Natural killer cell treated with Interleukin-12 subunit alpha and Interleukin-12 subunit beta and Interleukin-15 and Interleukin-18, amount 100 ng/mL, for 72 hours (primary cell): Measurements from ENCODE around the gene TMEM214. TPM values are rescaled to one million over a fixed set of nuclear protein-coding genes. Genes with fewer than 3 reads are reported as not detected.

Experiments used
- ATAC-seq, 2 donors: fragments of 150-1000 bp; cut with Tn5 transposase in 1 of 2; sonication (Bioruptor Pico), chemical (Tn5 transposase) in 1 of 2; 2 replicates each; pipeline ENCODE4 v1.10.0; 2021
- DNase-seq: peaks from one replicate; pipeline ENCODE4 v3.0.0; 2022; ENCODE audit warnings: low spot score
- H3K27ac Mint-ChIP-seq, 2 donors: 1 replicate in 1 of 2; 2 replicates in 1 of 2; pipeline ENCODE4 v1.8.0; 2022; ENCODE audit warnings: mixed read lengths in 2 of 2, mild to moderate bottlenecking in 1 of 2, moderate library complexity in 1 of 2
- H3K27me3 Mint-ChIP-seq, 2 donors: 1 replicate in 1 of 2; 2 replicates in 1 of 2; pipeline ENCODE4 v1.8.0; 2022; ENCODE audit warnings: mixed read lengths in 2 of 2
- H3K36me3 Mint-ChIP-seq: one replicate; pipeline ENCODE4 v1.8.0; 2022; ENCODE audit warnings: mixed read lengths
- H3K4me1 Mint-ChIP-seq, 2 donors: 1 replicate in 1 of 2; 2 replicates in 1 of 2; pipeline ENCODE4 v1.8.0; 2022; ENCODE audit warnings: low read depth in 2 of 2, mixed read lengths in 2 of 2, mild to moderate bottlenecking in 1 of 2
- H3K4me3 Mint-ChIP-seq: one replicate; pipeline ENCODE4 v1.8.0; 2022; ENCODE audit warnings: mixed read lengths
- H3K9me3 Mint-ChIP-seq: 2 replicates; pipeline ENCODE4 v1.8.0; 2022; ENCODE audit warnings: mixed read lengths
- total RNA-seq, 2 donors: library from RNA; stranded (reverse); gene quantifications; one replicate each; pipeline ENCODE4 v1.2.3, GENCODE V29; 2022

Gene TMEM214
- total RNA-seq, 2 donors from 2014 or later: 132 to 176 TPM

DNA sequence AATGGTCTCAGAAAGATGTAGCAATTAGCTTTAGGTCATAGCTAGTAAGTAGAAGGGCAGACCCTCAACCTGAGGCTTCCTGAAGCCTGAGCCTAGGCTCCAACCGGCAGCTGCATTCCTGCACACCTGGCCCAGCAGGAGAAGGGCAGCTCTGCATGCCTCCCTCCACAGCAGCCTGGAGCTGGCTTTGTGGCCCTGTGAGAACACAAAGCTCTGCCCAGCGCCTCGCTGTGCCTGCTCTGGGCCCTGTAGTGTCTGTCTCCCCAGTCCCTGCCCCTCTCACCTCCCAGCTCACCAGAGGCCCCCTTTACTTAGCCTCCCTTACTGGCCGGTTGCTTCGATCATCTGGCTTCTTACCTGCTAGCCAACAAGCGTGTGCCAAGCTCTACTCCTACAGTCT lies 6.7 kb downstream of the TMEM214 start:
- Mint-ChIP-seq H3K27me3 (no peaks in the 10 kb centered on the region), H3K36me3 (peaks cover 19% of the 10 kb centered on the region), H3K9me3 (no peaks in the 10 kb centered on the region), H3K27ac (no peak overlapping the region), H3K4me3 (no peak overlapping the region), H3K4me1 (peaks cover 12 to 16% of the 10 kb centered on the region in 2 donors)
- DNase-seq (no peak), ATAC-seq (no peak)

DNA sequence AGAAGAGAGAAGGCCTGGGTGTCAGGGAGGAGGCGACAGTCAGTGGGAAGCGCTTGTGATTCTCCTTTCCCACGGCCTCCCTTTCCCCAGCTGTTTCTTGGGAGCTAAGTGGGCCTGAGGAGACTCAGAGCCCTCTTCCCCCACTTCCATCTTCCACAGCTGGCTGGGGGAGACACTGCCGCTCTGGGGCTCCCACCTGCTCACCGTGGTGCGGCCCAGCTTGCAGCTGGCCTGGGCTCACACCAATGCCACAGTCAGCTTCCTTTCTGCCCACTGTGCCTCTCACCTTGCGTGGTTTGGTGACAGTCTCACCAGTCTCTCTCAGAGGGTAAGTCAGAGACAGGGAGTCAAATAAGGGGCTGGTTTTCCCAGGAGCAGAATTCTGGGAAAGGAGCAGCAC lies 7.1 kb downstream of the TMEM214 start:
- Mint-ChIP-seq H3K36me3 (peaks cover 19% of the 10 kb centered on the region), H3K9me3 (no peaks in the 10 kb centered on the region), H3K4me1 (peaks cover 12 to 15% of the 10 kb centered on the region in 2 donors), H3K4me3 (no peak overlapping the region), H3K27me3 (no peaks in the 10 kb centered on the region), H3K27ac (no peak overlapping the region)
- no peak for ATAC-seq
- no peak for DNase-seq

DNA sequence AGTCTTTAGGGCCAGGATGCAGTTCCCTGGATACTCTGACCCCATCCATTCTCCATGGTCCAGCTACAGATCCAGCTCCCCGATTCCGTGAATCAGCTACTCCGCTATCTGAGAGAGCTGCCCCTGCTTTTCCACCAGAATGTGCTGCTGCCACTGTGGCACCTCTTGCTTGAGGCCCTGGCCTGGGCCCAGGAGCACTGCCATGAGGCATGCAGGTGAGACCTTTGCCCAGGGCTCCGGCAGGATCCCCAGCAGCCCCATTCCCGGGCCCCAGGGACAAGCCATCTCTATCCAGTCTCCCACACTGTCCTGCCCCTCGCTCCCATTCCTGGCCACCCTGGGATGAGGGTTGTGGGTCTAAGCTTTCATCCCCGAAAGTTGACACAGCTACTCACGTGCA lies 7.5 kb downstream of the TMEM214 start:
- H3K27ac Mint-ChIP-seq: peak overlapping the region in 1 of 2 donors; percentile 73
- H3K36me3 Mint-ChIP-seq: peaks cover 19% of the 10 kb centered on the region
- H3K4me1 Mint-ChIP-seq: peaks cover 11 to 12% of the 10 kb centered on the region in 2 donors
- ATAC-seq: no peak
- DNase-seq: no peak
- no peak overlapping the region for H3K4me3 Mint-ChIP-seq
- no peaks in the 10 kb centered on the region for H3K9me3 Mint-ChIP-seq
- no peaks in the 10 kb centered on the region for H3K27me3 Mint-ChIP-seq

DNA sequence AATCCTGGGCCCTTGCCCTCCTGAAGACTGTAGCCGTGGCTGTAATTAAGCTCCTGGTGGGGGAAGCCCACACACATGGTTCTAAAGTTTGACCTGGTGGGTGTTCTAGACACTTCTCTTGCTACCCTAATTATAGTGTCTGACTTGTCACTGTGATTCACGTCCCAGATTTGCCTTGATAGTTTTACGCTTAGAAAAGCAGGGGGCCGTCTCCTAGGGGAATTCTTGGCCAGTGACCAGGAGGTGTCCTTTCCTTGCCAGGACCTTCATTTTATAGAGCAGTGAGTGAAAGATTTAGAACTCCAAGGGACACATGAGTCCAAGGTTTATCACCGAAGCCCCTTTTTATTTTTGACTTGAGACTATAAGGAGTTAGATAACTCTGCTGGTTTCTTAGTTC lies 9.0 kb downstream of the TMEM214 start:
- ATAC-seq: no peak
- no peaks in the 10 kb centered on the region for H3K27me3 Mint-ChIP-seq
- no peak overlapping the region for H3K4me3 Mint-ChIP-seq

DNA sequence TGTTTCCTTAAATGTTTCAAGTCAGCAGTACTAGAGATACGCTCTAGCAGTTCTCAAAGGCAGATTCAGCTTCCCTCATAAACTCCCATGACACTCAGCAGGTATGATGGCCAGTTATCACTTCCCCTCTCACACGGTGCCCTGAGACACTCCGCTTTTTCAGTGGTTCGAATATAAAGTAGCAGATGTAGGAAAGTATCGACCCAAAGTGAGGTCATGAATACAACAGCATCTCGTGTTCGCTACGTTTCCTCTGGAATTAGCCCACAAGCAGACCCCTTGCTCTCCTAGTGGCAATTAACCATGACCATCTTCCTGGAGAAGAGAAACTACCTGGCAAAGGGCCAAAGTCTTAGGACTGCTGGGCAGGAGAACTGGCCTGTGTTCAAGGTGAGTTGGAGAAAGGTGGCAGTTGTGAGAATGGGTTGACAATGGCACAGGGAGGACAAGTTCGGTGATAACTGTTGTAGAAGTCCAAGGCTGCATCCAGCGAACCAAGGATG lies 9.4 kb downstream of the TMEM214 start:
- ATAC-seq: no peak
- H3K4me3 Mint-ChIP-seq: no peak overlapping the region
- H3K4me1 Mint-ChIP-seq: peaks cover 9 to 12% of the 10 kb centered on the region in 2 donors
- peaks cover 19% of the 10 kb centered on the region for H3K36me3 Mint-ChIP-seq
- DNase-seq: no peak
- no peaks in the 10 kb centered on the region for H3K9me3 Mint-ChIP-seq
- peak overlapping the region; percentile 59 to 73 for H3K27ac Mint-ChIP-seq
- H3K27me3 Mint-ChIP-seq: no peaks in the 10 kb centered on the region

More for the DNA sequence above, 9.0 kb downstream of the TMEM214 start:
- Mint-ChIP-seq H3K36me3 (peaks cover 19% of the 10 kb centered on the region), H3K4me1 (peaks cover 9 to 12% of the 10 kb centered on the region in 2 donors), H3K9me3 (no peaks in the 10 kb centered on the region), H3K27ac (peak overlapping the region; percentile 59 to 73)
- no peak for DNase-seq

DNA sequence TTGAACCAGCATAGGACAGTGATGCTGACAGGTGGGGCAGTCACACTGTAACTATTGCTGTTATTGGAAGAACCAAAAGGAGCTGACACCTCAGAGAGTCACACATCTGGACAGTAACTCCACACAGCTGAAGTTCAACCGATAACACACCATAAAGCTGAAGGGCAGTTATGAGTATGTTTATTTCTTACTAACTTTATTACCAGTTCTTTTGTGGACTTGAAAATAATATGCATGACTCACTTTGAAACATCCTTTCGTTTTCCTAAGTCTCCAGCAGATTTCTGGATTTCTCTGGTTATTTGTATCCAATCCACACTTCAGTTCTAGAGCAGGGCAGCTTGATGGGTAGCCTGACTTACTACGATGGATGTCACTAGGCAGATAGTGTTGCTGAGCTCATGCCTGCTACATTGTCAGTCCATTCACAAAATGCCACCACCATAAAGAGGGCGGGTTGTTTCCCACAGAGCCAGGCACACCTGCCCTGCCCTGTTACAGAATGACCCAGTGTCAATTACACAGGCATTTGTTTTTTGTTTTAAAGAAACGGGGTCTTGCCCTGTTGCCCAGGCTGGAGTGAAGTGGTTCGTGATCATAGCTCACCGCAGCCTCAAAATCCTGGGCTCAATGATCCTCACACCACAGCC lies 10.3 kb downstream of the TMEM214 start:
- no peak for ATAC-seq
- no peak for DNase-seq
- H3K27ac Mint-ChIP-seq: no peak overlapping the region
- no peak overlapping the region for H3K4me3 Mint-ChIP-seq
- H3K4me1 Mint-ChIP-seq: peaks cover 9 to 12% of the 10 kb centered on the region in 2 donors
- no peaks in the 10 kb centered on the region for H3K9me3 Mint-ChIP-seq
- H3K36me3 Mint-ChIP-seq: peaks cover 19% of the 10 kb centered on the region
- no peaks in the 10 kb centered on the region for H3K27me3 Mint-ChIP-seq

DNA sequence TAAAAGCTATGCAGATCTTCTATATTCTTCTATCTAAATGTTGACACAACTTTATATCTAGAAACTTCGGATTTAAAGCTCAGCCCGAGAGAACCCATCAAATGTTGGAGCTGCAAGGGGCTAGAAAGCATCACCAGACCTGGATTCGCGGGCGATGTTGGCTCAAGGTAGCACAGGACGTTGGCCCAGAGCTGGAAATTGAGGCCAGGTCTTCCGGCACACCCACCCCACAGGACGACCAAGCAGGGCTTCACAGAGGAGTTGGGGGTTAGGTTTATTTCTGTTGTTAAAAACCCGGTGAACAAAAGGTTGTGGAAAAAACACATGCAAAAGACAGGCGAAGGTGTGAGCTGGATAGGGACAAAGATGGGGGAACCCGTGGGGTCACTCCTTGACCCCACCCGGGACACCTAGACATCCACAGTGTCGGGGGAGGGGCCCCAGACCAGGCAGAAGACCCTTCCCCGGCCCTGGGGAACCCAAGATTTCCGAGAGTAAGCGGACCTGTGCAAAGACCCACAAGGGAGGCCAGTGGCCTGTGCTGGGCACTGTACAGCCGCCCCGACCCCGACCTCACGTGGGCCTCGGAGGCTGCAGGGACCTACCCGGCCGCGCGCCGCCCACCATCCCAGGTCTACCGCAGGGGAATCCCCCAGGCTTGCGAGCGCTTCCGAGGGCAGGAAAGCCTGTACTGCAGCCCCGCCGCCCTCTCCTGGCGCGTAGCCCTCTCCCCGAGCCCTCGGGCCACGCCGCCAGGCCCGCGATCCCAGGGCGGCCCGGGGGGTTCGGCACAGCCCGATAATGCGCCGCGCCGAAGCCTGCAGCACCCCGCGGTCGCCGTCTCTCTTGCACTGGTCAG lies 16.9 kb downstream of the TMEM214 start:
- ATAC-seq (peak; percentile 46 to 49), DNase-seq (peak; percentile 87)
- Mint-ChIP-seq H3K27me3 (peaks cover 0 to 2% of the 10 kb centered on the region in 2 donors), H3K9me3 (no peaks in the 10 kb centered on the region), H3K4me3 (peak overlapping the region; percentile 88), H3K4me1 (peaks cover 26 to 37% of the 10 kb centered on the region in 2 donors), H3K36me3 (peaks cover 12% of the 10 kb centered on the region), H3K27ac (peak overlapping the region; percentile 98 to 100)

DNA sequence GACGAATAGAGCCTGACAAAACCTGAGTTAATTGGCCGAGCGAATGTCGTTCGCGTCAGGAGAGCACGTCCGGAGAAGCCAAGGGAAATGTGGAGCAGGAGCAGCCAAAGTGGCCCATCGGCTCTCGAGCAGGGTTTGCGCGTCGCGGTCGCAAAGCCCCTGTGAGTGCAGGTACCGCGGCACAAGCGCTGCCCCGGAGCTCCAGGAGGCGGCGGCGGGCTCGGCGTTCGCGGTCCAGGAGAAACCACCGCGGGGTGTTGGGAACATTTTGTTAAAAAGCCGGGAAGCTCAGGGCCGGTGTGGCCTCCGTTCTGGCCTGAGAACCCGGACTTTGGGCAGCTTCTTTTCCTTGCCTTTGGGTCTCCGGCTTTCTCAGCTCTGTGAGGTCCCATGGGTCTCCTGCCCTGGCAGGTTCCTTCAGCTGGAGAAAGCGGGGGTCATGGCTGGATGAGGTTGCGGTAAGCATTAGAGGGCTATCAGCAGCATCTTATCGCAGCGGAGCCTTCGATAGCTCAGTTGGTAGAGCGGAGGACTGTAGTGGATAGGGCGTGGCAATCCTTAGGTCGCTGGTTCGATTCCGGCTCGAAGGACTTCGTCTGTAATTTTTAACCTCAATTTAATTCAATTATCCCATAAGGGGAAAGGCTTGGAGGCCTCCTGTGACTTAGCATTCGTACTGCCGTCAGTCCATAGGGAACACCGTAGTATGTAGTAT lies 17.7 kb downstream of the TMEM214 start:
- ATAC-seq: peak; percentile 83 to 84

DNA sequence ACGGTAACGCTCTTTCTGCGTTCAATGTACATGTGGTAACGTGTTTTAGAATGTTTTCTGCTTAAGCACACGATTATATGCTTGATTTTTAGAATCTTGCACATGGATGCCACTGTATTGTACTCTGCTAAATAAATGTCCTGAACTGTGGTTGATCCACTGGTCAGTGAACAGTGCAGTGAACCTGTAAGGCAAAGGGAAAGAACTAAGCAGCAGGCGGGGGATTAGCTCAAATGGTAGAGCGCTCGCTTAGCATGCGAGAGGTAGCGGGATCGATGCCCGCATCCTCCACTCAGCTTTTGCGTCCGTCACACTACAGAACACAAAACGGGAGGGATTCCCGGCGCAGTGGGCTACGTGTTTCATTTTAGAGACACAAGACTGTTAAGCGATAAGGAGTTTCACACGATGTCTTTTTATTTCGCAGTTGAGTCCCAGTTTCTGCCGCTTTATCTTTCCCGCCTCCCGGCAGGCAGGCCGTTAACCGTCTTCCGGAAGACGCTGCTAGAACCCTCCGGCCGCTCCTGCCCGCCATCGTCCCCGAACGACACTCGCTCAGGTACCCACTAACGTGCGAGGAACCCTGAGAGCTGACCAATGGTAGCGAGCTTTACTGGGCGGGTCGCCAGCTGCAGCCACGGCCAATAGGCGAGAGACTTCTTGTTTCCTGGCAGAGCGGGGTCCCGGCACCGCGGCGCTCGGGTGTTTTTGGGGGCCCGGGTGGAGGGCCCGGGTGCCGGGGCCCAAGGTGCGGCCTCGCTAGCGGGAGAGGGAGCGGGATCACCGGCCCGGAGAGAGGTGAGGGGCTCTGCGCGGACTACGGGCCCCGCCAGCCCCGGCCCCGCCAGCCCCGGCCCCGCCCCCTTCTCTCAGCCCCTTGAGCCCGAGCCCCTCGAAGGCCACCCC lies 18.5 kb downstream of the TMEM214 start, which contains the start of gene AGBL5:
Gene AGBL5 (plus strand): TSS at position 673 of the 906 bp plus-strand sequence. CDS start 1,291 bp downstream, outside the sequence.
- H3K9me3 Mint-ChIP-seq: no peaks in the 10 kb centered on the region
- DNase-seq (peak; percentile 97), ATAC-seq (peak; percentile 90 to 91)
- H3K27ac Mint-ChIP-seq: peak within 1 kb of the TSS; percentile 98 to 100
- H3K4me1 Mint-ChIP-seq: peaks cover 26 to 37% of the 10 kb centered on the region in 2 donors
- peaks cover 22% of the 10 kb centered on the region for H3K36me3 Mint-ChIP-seq
- H3K4me3 Mint-ChIP-seq: peak within 1 kb of the TSS; percentile 88
- peaks cover 0 to 2% of the 10 kb centered on the region in 2 donors for H3K27me3 Mint-ChIP-seq

More for the DNA sequence above, 17.7 kb downstream of the TMEM214 start:
- Mint-ChIP-seq H3K4me3 (peak overlapping the region; percentile 88), H3K4me1 (peaks cover 26 to 37% of the 10 kb centered on the region in 2 donors), H3K9me3 (no peaks in the 10 kb centered on the region), H3K36me3 (peaks cover 17% of the 10 kb centered on the region), H3K27ac (peak overlapping the region; percentile 98 to 100), H3K27me3 (peaks cover 0 to 2% of the 10 kb centered on the region in 2 donors)
- peak; percentile 87 for DNase-seq

DNA sequence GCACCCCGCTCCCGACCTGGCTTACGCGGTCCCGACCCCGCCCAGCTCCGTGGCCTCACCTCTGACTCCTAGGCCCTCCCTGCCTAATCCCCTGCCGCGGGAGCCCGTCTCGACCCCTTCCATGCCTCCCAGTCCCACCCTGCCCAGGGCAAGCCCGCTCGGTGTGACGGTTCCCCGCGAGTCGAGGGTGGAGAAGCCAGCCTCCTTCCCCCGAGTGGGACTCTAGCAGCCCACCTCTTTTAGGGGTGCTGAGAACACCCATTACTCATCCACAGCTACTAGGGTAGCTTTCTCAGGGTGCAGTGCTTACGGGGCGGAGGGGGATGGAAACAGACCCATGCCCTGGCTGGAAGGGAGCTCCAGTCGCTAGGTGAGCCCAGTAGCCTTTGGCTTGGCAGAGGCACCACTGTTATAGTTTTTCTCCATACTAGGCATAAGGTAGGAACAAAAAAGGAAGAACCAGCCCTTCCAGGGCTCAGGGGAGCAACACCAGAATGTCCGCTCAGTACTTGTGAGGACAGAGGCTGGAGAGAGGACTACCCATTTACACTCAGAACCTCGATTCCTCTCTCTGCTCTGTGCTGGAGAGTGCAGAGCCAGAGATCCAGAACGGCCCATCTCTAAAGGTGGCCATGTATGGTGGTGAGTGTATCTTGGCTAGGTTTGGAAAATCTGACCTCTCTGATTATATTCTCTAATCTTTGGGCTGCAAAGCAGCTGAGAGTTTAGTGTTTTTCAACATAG lies 19.3 kb downstream of the TMEM214 start:
- DNase-seq: no peak
- no peaks in the 10 kb centered on the region for H3K9me3 Mint-ChIP-seq
- H3K4me3 Mint-ChIP-seq: peak overlapping the region; percentile 88
- peaks cover 26 to 37% of the 10 kb centered on the region in 2 donors for H3K4me1 Mint-ChIP-seq
- H3K36me3 Mint-ChIP-seq: peaks cover 22% of the 10 kb centered on the region
- peak overlapping the region; percentile 98 to 100 for H3K27ac Mint-ChIP-seq
- ATAC-seq: no peak
- H3K27me3 Mint-ChIP-seq: peaks cover 0 to 2% of the 10 kb centered on the region in 2 donors

DNA sequence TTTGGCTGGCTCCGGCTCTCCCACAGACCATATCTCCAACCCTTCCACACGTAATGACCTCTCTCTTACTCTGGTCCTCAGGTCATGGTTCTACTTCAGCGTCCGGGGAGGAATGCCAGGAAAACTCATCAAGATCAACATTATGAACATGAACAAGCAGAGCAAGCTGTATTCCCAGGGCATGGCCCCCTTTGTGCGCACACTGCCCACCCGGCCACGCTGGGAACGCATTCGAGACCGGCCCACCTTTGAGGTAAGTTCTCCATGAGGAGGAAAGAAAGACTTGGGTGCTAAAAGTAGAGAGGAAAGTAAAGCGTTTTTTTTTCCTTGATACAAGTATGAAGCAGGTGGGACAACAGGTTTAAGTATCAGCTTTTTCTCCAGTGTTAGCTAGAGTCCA lies 20.6 kb downstream of the TMEM214 start:
- Mint-ChIP-seq H3K27ac (peak overlapping the region in 1 of 2 donors; percentile 19), H3K4me1 (peaks cover 26 to 35% of the 10 kb centered on the region in 2 donors), H3K36me3 (peaks cover 22% of the 10 kb centered on the region), H3K27me3 (peaks cover 0 to 2% of the 10 kb centered on the region in 2 donors), H3K4me3 (peak overlapping the region; percentile 26), H3K9me3 (no peaks in the 10 kb centered on the region)
- DNase-seq (no peak), ATAC-seq (no peak)

DNA sequence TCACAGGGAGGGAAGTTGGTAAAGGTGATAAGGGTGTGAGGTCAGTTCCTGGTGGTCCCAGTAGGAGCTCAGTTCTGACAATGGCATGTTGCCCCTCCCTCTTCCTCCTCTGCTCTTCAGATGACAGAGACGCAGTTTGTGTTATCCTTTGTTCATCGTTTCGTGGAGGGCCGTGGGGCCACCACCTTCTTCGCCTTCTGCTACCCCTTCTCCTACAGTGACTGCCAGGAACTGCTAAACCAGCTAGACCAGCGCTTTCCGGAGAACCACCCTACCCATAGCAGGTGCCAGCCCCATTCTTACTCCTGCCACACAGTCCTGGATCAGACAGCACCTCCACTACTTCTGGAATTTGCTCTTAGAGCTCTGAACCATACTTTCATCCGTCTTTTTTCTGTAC lies 21.0 kb downstream of the TMEM214 start:
- H3K36me3 Mint-ChIP-seq: peaks cover 22% of the 10 kb centered on the region
- peaks cover 26 to 34% of the 10 kb centered on the region in 2 donors for H3K4me1 Mint-ChIP-seq
- H3K4me3 Mint-ChIP-seq: no peak overlapping the region
- peaks cover 0 to 2% of the 10 kb centered on the region in 2 donors for H3K27me3 Mint-ChIP-seq
- no peak for ATAC-seq
- DNase-seq: no peak
- peak overlapping the region in 1 of 2 donors; percentile 29 for H3K27ac Mint-ChIP-seq
- H3K9me3 Mint-ChIP-seq: no peaks in the 10 kb centered on the region
